Body of pancreas (tissue), 4 donors: ENCODE measurements around the gene EFCAB6.

ENCODE experiments used
- POLR2A ChIP-seq, 3 donors: fragments of 450-650 bp; IDR thresholded peaks; one replicate each; pipeline ENCODE4 v1.6.1; 2016; ENCODE audit warnings: antibody characterized with exemption in 3 of 3, mild to moderate bottlenecking in 2 of 3
- TF ChIP-seq, protein P1 (sequence below), 7 experiments: fragments of 450-650 bp in 4 of 7; fragments of 200-600 bp in 3 of 7; sonication (generic) in 3 of 7; IDR thresholded peaks; one replicate each; pipeline ENCODE4 v1.5.1; 2016 to 2019; ENCODE audit warnings: antibody characterized with exemption in 7 of 7

DNA sequence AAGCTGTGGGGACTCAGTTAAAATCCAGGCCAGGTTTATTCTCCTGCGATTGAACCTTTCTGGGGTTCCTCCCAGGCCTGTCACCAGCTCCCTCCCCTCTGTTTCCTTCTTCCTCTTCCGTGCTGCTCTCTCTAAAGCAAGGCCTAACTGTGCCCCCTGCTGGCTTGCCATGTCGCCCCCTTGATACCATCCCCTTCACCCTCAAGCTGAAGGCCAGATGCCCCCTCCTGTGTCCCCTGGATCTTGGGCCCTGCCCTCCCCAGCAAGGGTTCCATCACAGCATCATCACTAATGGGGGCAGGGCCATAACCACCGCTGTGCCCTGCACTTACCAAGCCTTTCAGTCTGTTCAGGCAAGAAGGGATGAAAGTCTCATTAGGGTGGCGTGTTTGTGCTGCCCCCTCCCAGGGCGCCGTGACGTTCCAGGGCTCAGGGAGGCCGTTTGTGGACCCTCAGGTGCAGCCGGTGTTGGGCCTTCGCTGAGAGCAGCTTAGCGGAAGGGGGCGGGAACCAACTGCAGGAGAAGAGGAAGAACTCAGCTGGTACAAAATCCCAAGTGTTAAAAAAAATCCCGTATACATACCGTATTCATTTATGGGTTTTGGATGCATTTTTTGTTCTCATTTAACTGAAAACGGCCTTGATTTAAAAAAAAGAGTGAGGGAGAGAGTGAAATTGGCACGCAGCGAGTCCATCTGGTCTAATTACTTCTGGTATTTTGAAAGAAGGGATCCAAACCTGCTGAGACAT is 330.4 kb downstream of the EFCAB6 start:
- TF ChIP-seq POLR2A (IDR thresholded peaks at IDR 0.05) = no peak
- TF ChIP-seq, protein P1, sequence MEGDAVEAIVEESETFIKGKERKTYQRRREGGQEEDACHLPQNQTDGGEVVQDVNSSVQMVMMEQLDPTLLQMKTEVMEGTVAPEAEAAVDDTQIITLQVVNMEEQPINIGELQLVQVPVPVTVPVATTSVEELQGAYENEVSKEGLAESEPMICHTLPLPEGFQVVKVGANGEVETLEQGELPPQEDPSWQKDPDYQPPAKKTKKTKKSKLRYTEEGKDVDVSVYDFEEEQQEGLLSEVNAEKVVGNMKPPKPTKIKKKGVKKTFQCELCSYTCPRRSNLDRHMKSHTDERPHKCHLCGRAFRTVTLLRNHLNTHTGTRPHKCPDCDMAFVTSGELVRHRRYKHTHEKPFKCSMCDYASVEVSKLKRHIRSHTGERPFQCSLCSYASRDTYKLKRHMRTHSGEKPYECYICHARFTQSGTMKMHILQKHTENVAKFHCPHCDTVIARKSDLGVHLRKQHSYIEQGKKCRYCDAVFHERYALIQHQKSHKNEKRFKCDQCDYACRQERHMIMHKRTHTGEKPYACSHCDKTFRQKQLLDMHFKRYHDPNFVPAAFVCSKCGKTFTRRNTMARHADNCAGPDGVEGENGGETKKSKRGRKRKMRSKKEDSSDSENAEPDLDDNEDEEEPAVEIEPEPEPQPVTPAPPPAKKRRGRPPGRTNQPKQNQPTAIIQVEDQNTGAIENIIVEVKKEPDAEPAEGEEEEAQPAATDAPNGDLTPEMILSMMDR (IDR thresholded peaks at IDR 0.05) = peak in 3 of 7 experiments; percentile 0 to 18 (median 6)
